HG03460 (cell line): Measurements from ENCODE around the gene RASSF3.

ENCODE experiments used
- ATAC-seq: cut with Tn5 transposase; IDR thresholded peaks from one replicate; pipeline ENCODE4 v1.9.1; 2021; ENCODE audit not compliant: unreplicated experiment

The RASSF3 gene

DNA sequence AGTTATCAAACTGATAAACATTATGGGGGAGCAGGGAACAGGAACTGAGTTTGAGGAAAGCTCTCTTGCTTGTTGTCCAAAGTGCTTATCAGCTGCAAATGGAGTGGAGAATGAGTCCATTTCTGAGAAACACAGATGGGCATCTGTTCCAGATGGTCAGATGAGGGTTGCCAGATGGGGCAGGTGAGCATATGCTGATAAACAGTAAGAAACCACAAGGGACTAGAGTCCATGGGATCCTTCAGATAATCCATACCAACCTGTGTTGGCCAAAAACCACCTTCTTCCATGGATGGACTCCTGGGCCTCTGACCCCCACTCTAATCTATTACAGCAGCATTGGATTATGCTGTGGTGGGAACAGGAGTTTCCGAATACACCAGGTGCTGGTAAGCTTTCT is 110.6 kb downstream of the RASSF3 start:
- ATAC-seq, result no peak

DNA sequence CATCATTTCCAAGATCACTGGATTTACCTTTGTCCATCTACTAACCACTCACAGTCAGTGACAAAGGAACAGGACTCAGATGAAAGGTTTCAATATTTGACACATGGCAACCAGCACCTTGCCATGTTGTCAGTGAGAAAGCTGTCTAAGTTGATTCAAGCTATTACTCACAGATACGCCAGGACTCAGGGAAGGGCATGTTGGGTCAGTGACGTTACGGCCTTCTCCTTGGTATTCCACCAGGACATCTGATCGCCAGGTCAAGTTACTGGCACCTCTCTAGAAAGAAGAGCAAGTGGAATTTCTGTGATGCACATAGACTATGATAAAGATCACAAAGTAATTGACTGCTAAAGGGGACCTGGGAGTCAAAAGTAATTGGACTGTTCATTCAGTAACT is 112.5 kb downstream of the RASSF3 start:
- ATAC-seq, result no peak

GRCh38 chr12:64723630-64724029 is 113.3 kb downstream of the RASSF3 start:
- no peak for ATAC-seq

- ATAC-seq, result no peak
Observed at GRCh38 chr12:64724201-64724745, 114.0 kb downstream of the RASSF3 start.

- no peak for ATAC-seq
Observed at GRCh38 chr12:64729909-64730587, 119.8 kb downstream of the RASSF3 start.

- no peak for ATAC-seq
Observed at GRCh38 chr12:64730588-64730969, 120.3 kb downstream of the RASSF3 start.

DNA sequence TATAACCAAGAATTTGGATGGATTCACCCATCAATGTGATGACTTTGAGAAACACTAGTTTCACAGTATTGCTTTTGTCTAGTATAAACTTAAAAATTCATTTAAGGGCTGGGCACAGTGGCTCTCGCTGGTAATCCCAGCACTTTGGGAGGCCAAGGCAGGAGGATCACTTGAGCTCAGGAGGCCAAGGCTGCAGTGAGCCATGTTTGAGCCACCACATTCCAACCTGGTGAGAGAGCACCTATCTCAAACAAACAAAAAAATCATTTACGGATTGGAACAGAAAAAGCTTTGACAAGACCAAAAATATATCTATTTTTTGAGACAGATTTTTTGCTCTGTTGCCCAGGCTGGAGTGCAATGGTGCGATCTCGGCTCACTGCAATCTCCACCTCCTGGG is 121.4 kb downstream of the RASSF3 start:
- no peak for ATAC-seq

DNA sequence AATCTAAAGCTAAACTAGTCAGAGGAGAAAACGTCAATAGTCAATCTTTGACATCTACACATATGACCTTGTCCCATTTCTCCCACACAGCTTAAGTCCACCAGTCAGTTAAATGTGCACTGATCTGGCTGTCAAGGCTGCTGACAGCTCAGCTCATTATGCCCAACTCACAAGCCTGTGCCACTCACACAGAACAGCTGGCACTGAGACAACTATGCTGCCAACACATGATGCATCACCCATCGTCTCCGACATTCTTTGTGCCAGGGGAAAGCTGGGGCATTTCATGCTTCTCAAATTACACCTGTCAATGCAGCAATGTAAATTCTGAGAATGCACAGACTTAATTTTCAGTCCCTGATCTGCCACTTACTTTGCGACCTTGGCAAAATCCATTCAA is 123.6 kb downstream of the RASSF3 start:
- no peak for ATAC-seq

GRCh38 chr12:64735442-64735841 is 125.1 kb downstream of the RASSF3 start:
- ATAC-seq, result no peak

DNA sequence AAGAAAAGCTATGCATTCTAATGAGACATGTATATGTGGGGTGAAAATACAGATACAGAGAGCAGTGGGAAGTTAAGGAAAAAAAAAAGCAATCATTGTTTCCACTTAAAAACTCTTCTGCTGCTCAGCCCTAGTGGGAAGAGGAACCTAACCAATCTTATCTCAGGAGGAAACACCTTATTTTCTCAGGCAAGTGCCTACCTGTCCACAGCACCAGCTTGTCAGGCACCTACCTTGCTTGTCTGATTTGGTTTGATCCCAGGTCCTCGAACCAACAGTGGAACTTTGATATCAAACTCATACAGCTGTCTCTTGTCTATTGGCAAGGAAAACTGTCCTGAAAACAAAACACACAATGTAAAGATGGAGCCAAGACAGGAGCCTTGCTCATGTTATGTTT is 126.5 kb downstream of the RASSF3 start:
- ATAC-seq, result no peak

DNA sequence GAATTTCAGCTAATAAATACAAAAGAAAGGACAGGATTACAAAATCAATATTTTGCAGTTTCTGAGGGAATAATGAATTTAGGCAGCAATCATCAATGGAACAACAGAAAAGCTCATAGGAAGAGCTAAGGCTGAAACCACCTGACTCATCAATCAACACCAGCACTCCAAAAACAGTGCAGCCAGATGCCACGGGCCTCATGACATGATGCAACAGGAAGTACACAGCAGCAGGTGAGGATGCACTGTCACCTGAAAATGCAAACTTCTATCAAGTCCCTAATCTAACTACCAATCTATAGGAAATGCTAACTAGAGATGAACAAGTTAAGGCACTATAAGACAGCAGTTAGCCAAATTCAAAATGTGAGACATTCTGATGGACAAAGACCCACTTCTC is 127.2 kb downstream of the RASSF3 start:
- ATAC-seq, result no peak

GRCh38 chr12:64739778-64740177 is 129.5 kb downstream of the RASSF3 start:
- no peak for ATAC-seq

- no peak for ATAC-seq
Observed at GRCh38 chr12:64740646-64741045, 130.4 kb downstream of the RASSF3 start.

DNA sequence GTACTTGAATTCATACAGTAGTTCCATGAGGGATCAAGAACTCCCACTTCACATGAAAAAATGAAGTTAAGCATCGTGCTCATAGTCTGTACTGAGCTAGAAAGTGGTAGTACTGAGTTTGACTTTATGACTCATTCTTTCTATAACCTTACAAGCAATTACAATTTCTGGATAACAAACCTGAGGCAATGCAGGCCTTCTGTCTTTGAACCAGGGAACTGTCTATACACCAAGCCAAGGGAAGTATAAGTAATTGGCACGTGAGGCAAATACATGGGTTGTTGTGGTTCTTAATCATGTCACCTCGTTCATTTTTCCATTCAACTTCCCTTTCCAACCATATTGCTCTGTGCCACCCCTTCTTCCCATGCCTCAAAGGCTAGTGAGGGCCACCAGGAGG is 132.1 kb downstream of the RASSF3 start:
- ATAC-seq, result no peak

DNA sequence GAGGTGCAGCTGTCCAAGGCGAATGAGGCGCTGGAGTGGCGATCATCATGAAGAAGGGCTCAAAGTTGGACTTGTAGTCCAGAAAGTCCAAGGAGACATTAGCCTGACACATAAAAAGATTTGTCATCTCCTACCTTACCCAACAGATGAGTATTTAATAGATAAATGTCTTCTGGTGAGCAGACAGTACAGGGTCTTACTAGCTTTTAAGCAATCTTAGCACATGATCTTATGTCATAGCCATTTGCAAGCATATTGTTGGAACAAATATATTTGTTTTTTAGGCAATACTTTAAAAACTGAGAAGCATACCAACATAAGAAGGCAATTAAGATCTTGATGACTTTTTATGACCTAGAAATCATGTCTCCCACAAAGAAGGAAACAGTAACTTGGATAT is 132.9 kb downstream of the RASSF3 start:
- no peak for ATAC-seq

DNA sequence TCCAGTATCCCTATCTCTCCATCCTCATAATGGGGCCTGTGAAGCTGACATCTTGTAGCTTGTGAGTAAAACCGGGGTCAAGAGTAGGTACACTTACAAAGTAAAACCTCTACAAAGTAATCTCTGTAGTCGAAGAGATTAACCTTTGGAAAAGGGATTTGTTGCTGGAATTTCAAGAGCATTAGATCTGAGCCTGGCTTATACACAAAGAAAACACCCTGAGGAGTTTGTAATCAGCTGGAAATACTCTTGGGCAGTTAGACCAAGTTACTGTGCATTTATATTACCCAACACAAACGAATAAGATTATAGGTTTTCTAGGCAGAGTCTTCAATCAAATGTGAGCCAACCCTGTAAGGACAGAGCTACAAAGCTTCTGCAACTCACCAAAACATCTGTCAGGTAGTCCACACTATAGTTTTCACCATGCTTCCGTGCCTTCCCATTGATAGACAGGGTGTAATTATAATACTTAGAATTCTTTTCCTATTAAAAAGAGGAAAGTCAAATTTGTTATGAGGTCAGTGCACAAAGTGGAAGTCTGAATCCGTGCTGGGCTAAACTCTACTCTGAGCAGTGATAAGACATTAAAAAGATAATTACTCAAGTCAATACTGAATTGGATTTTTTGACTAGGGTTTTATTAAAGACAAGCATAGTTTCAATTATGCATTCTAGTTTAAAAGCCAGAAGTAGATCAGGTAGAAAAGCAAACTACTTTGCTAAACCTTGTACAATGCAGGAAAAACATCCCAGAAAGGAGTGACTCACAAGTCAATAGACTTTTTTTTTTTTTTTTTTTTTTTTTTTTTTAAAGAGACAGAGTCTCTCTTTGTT is 134.3 kb downstream of the RASSF3 start:
- ATAC-seq, result no peak

- ATAC-seq, result no peak
Observed at GRCh38 chr12:64745259-64745807, 135.0 kb downstream of the RASSF3 start.

DNA sequence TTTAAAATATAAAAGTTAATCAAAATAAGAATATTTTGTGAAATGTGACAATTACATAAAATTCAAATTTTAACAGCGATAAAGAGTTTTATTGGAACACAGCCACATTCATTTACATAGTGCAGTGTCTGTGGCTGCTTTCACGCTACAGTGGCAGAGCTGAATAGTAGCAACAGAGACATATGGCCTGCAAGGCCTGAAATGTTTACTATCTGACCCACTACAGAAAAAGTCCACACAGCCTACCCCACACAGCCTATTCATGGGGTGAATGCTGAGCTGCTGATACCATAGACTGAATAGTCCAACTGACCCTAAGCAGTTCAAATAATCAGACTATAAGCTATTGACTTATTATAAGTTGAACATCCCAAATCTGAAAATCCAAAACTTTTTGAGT is 135.7 kb downstream of the RASSF3 start:
- ATAC-seq, result no peak

DNA sequence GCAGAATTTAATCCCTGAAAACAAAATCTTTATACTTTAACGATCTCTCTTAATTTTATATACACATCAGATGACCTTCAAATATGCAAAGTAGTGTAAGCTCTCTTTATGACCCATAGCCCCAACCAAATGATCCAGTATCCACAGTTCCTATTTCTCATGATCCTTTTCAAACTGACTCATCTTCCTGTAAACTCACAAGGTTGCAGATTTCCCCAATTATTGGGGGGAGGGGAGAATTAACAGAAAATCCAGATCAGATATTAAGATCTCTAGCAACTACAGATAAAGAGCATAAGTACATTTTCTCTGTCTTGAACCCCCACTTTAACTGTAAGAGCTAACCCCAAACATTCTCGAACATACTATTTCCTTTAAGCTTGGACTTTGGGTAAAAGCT is 136.4 kb downstream of the RASSF3 start:
- no peak for ATAC-seq
